HepG2 (cell line): Measurements from ENCODE around the gene AHCYL1. TPM values are rescaled to one million over a fixed set of nuclear protein-coding genes. Genes with fewer than 3 reads are reported as not detected.
A peak's percentile ranks its signal among the peaks of the same experiment; 100 is the strongest.

Experiments used
- ATAC-seq: fragments of 200-7000 bp; cut with Tn5 transposase; 3 replicates; pipeline ENCODE4 v1.9.1; 2020; ENCODE audit warnings: mild to moderate bottlenecking, moderate library complexity
- BruUV-seq: library from RNA; stranded (reverse); fragments of 400-500 nt; replicated peaks from 2 replicates; lab custom pipeline; 2021; lab: Mats Ljungman, UMichigan
- CTCF ChIA-PET: fragments of 300-600 bp; formaldehyde crosslinking; extraction: SDS; loops from one replicate; lab custom pipeline; 2021; ENCODE audit warnings: low total read pairs, inconsistent platforms, low intra/inter-chr PET ratio; lab: Yijun Ruan, JAX
- POLR2A ChIA-PET: fragments of 350-600 bp; sonication (Branson Sonifier 250); formaldehyde crosslinking; loops from one replicate; lab custom pipeline; 2020; ENCODE audit warnings: antibody characterized with exemption, inconsistent platforms; lab: Yijun Ruan, JAX
- DNase-seq: peaks from one replicate; pipeline ENCODE4 v3.0.0-alpha.2; 2015; ENCODE audit warnings: low spot score
- FAIRE-seq: peaks from 3 replicates; lab custom pipeline; 2011; peaks lifted over from hg19 to GRCh38; lab: Jason Lieb, UNC
- H2AFZ ChIP-seq: one replicate; pipeline ENCODE4 v1.6.1; 2011; ENCODE audit warnings: low read length, inconsistent platforms
- H3K27ac ChIP-seq: fragments of 300-600 bp; 3 replicates; pipeline ENCODE4 v1.8.0; 2011; ENCODE audit warnings: mixed run types, mild to moderate bottlenecking, mixed read lengths, low read length, inconsistent platforms; ENCODE audit not compliant: insufficient read depth; ENCODE audit errors: extremely low read length
- H3K27me3 ChIP-seq, 2 experiments: fragments of 200-600 bp in 1 of 2; 2 replicates in 1 of 2; 3 replicates in 1 of 2; pipeline versions ENCODE4 v1.6.0 to v1.8.0; 2011; ENCODE audit warnings: low read length in 2 of 2, mild to moderate bottlenecking in 2 of 2, moderate library complexity in 2 of 2, inconsistent platforms in 1 of 2; ENCODE audit not compliant: insufficient read depth in 2 of 2, control insufficient read depth in 1 of 2
- H3K36me3 ChIP-seq, 2 experiments: fragments of 200-600 bp in 1 of 2; replicated peaks in 1 of 2; 2 replicates in 1 of 2; 3 replicates in 1 of 2; pipeline versions ENCODE4 v1.5.1 to v1.8.0; 2011; ENCODE audit warnings: low read length in 2 of 2, inconsistent platforms in 1 of 2; ENCODE audit not compliant: insufficient read depth in 2 of 2, control insufficient read depth in 1 of 2
- H3K4me1 ChIP-seq: 2 replicates; pipeline ENCODE4 v1.5.1; 2012; ENCODE audit warnings: low read length, inconsistent platforms; ENCODE audit not compliant: insufficient read depth
- H3K4me2 ChIP-seq: 2 replicates; pipeline ENCODE4 v1.6.0; 2011; ENCODE audit warnings: low read depth, low read length, inconsistent platforms
- H3K4me3 ChIP-seq, 3 experiments: fragments of 200-600 bp in 1 of 3; sonication (generic), shearing (Covaris generic) in 1 of 3; replicated peaks in 1 of 3; 2 replicates each; pipeline ENCODE4 v1.5.1; 2011 to 2016; ENCODE audit warnings: low read length in 3 of 3, inconsistent platforms in 2 of 3, low read depth in 2 of 3, mild to moderate bottlenecking in 2 of 3, control low read depth in 1 of 3, mixed read lengths in 1 of 3; ENCODE audit not compliant: insufficient read depth in 1 of 3
- H3K79me2 ChIP-seq: one replicate; pipeline ENCODE4 v1.6.1; 2011; ENCODE audit warnings: low read length, inconsistent platforms; ENCODE audit not compliant: insufficient read depth
- H3K9ac ChIP-seq: 2 replicates; pipeline ENCODE4 v1.6.0; 2011; ENCODE audit warnings: mild to moderate bottlenecking, low read depth, low read length, inconsistent platforms; ENCODE audit not compliant: insufficient read depth
- H3K9me3 ChIP-seq: 2 replicates; pipeline ENCODE4 v1.5.1; 2012; ENCODE audit warnings: mild to moderate bottlenecking, low read length
- H4K20me1 ChIP-seq: 2 replicates; pipeline ENCODE4 v1.6.0; 2011; ENCODE audit warnings: inconsistent platforms, mild to moderate bottlenecking, low read length, moderate library complexity; ENCODE audit not compliant: insufficient read depth
- ATF6 ChIP-seq: sonication (generic); formaldehyde crosslinking; conservative IDR thresholded peaks from 2 replicates; pipeline ENCODE4 v1.4.0; 2020; ENCODE audit warnings: missing genetic modification reagents
- CTCF ChIP-seq: sonication (generic); formaldehyde crosslinking; IDR thresholded peaks from 2 replicates; pipeline ENCODE4 v1.5.0; 2020; ENCODE audit warnings: mild to moderate bottlenecking, missing genetic modification reagents, moderate library complexity
- HNF1B ChIP-seq: sonication (generic); formaldehyde crosslinking; IDR thresholded peaks from 2 replicates; pipeline ENCODE4 v1.5.1; 2020; ENCODE audit warnings: mild to moderate bottlenecking, moderate library complexity, missing genetic modification reagents
- RAD21 ChIP-seq: fragments of 450-650 bp; formaldehyde crosslinking; IDR thresholded peaks from 2 replicates; pipeline ENCODE4 v1.5.0; 2020; ENCODE audit warnings: mild to moderate bottlenecking
- SAFB2 ChIP-seq: sonication (generic); formaldehyde crosslinking; IDR thresholded peaks from 2 replicates; pipeline ENCODE4 v1.5.1; 2020; ENCODE audit warnings: missing genetic modification reagents, low read depth, mild to moderate bottlenecking, borderline replicate concordance
- SMARCE1 ChIP-seq: fragments of 450-650 bp; IDR thresholded peaks from 2 replicates; pipeline ENCODE4 v1.6.1; 2017; ENCODE audit warnings: borderline replicate concordance
- ZC3H4 ChIP-seq: sonication (generic); formaldehyde crosslinking; IDR thresholded peaks from 2 replicates; pipeline ENCODE4 v1.4.0; 2020; ENCODE audit warnings: missing genetic modification reagents, borderline replicate concordance
- ZFP41 ChIP-seq: sonication (generic); formaldehyde crosslinking; IDR thresholded peaks from 2 replicates; pipeline ENCODE4 v1.4.0; 2020; ENCODE audit warnings: mild to moderate bottlenecking, missing genetic modification reagents, borderline replicate concordance
- ZFP82 ChIP-seq: sonication (generic); formaldehyde crosslinking; IDR thresholded peaks from 2 replicates; pipeline ENCODE4 v1.5.1; 2020; ENCODE audit warnings: mild to moderate bottlenecking, missing genetic modification reagents, borderline replicate concordance
- ZIK1 ChIP-seq: sonication (generic); formaldehyde crosslinking; IDR thresholded peaks from 2 replicates; pipeline ENCODE4 v1.5.0; 2020; ENCODE audit warnings: mild to moderate bottlenecking, low read depth, missing genetic modification reagents, borderline replicate concordance
- ZNF44 ChIP-seq: sonication (generic); formaldehyde crosslinking; IDR thresholded peaks from 2 replicates; pipeline ENCODE4 v1.5.1; 2020; ENCODE audit warnings: mild to moderate bottlenecking, missing genetic modification reagents
- ZNF557 ChIP-seq: sonication (generic); formaldehyde crosslinking; IDR thresholded peaks from 2 replicates; pipeline ENCODE4 v1.4.0; 2020; ENCODE audit warnings: missing genetic modification reagents
- WGBS: methylation state at CpG from one replicate; pipeline ENCODE4 v1.1.6; 2017; ENCODE audit warnings: low lambda C conversion rate; 5-methylcytosine and 5-hydroxymethylcytosine counted together
- in situ Hi-C: cut with HindIII; loops from 2 replicates; pipeline ENCODE4 v1.10.0; 2017; ENCODE audit warnings: low pct_unique_long_range_greater_than_20kb; ENCODE audit not compliant: extremely low pct_ligation_motif_present
- intact Hi-C: fragments of 100-400 bp; cut with micrococcal nuclease; formaldehyde crosslinking; loops from one replicate; pipeline ENCODE4 v1.10.0; 2022; ENCODE audit not compliant: unreplicated experiment
- polyA plus RNA-seq, 8 experiments: library from polyadenylated mRNA; depleted of rRNA in 3 of 8; stranded (reverse) in 7 of 8; unstranded in 1 of 8; fragments of >200 nt; fragmentation: Illumina TruSeq in 4 of 8; extraction: Trizol in 4 of 8; gene quantifications; 2 replicates each; pipeline versions ENCODE4 v1.2.1 to v1.2.3, GENCODE V29; 2011 to 2016; ENCODE audit warnings: low read depth in 4 of 8, missing spikeins in 1 of 8, mixed read lengths in 1 of 8; ENCODE audit not compliant: insufficient read depth in 1 of 8
- total RNA-seq, 5 experiments: library from RNA; depleted of rRNA; stranded (reverse); fragments of >200 nt; fragmentation: Illumina TruSeq; extraction: Trizol; gene quantifications; 2 replicates each; pipeline ENCODE4 v1.2.3, GENCODE V29; 2016; ENCODE audit warnings: low read depth in 1 of 5

Gene AHCYL1
- total and polyA plus RNA-seq, 2 of the 13 experiments (the other 11 are each of a cell fraction or from before 2014, with no cell fraction given), result 40.9 to 76.3 TPM

GRCh38 chr1:110047463-110047862, 62.9 kb downstream of the AHCYL1 start:
- Histone ChIP-seq H4K20me1 (no peaks in the 10 kb centered on the region), H3K4me1 (peaks cover 24% of the 10 kb centered on the region), H3K4me2 (no peak overlapping the region), H3K9me3 (no peaks in the 10 kb centered on the region), H3K9ac (no peak overlapping the region), H3K4me3 (no peak overlapping the region), H3K79me2 (no peaks in the 10 kb centered on the region), H3K27ac (no peak overlapping the region), H3K27me3 (no peaks in the 10 kb centered on the region), H2AFZ (no peak overlapping the region), H3K36me3 (peaks cover 47 to 80% of the 10 kb centered on the region in 2 experiments)
- in situ Hi-C loops (no loop called here), intact Hi-C loops (no loop called here)
- FAIRE-seq (no peak), DNase-seq (no peak), ATAC-seq (peak; percentile 84)
- POLR2A ChIA-PET, result no interaction called here
- no TSS peak for BruUV-seq
- 85% methylated on average over 3 of the region's 3 CpGs for WGBS
- CTCF ChIA-PET, result no interaction called here
- TF ChIP-seq ZC3H4 (CRISPR knock-in tag), result no peak
- TF ChIP-seq RAD21, result no peak
- TF ChIP-seq ZNF557 (CRISPR knock-in tag), result no peak
- no peak for TF ChIP-seq SMARCE1
- TF ChIP-seq ZFP82 (CRISPR knock-in tag), result no peak
- no peak for TF ChIP-seq ZIK1 (CRISPR knock-in tag)
- TF ChIP-seq CTCF (CRISPR knock-in tag), result 0 out of 2 replicates have a peak, but pooled peaks have one; percentile 19

- H3K4me2 ChIP-seq, result no peak overlapping the region
- no peak for TF ChIP-seq ZFP41 (CRISPR knock-in tag)
- TF ChIP-seq HNF1B (CRISPR knock-in tag), result no peak
- no peak for TF ChIP-seq SAFB2 (CRISPR knock-in tag)
- TF ChIP-seq ATF6 (CRISPR knock-in tag), result no peak
- TF ChIP-seq ZNF44 (CRISPR knock-in tag), result no peak
- ChIA-PET CTCF (no interaction called here), POLR2A (no interaction called here)
- ATAC-seq, result no peak
- H3K4me1 ChIP-seq, result peaks cover 24% of the 10 kb centered on the region
- in situ Hi-C loops, result no loop called here
- no peak for FAIRE-seq
- H3K27me3 ChIP-seq, result no peaks in the 10 kb centered on the region
- H3K36me3 ChIP-seq, result peaks cover 43 to 78% of the 10 kb centered on the region in 2 experiments
- H3K79me2 ChIP-seq, result no peaks in the 10 kb centered on the region
- no peaks in the 10 kb centered on the region for H3K9me3 ChIP-seq
- H3K27ac ChIP-seq, result no peak overlapping the region
- no peak for DNase-seq
- H3K4me3 ChIP-seq, result no peak overlapping the region
- intact Hi-C loops, result no loop called here
- 89% methylated on average over 4 of the region's 5 CpGs for WGBS
- no peak overlapping the region for H2AFZ ChIP-seq
- no peak overlapping the region for H3K9ac ChIP-seq
- no TSS peak for BruUV-seq
- no peaks in the 10 kb centered on the region for H4K20me1 ChIP-seq
These were observed 63.7 kb downstream of the AHCYL1 start for GRCh38 chr1:110048240-110048639.
